ENCODE data around the gene KRT3.

KRT3 gene

DNA sequence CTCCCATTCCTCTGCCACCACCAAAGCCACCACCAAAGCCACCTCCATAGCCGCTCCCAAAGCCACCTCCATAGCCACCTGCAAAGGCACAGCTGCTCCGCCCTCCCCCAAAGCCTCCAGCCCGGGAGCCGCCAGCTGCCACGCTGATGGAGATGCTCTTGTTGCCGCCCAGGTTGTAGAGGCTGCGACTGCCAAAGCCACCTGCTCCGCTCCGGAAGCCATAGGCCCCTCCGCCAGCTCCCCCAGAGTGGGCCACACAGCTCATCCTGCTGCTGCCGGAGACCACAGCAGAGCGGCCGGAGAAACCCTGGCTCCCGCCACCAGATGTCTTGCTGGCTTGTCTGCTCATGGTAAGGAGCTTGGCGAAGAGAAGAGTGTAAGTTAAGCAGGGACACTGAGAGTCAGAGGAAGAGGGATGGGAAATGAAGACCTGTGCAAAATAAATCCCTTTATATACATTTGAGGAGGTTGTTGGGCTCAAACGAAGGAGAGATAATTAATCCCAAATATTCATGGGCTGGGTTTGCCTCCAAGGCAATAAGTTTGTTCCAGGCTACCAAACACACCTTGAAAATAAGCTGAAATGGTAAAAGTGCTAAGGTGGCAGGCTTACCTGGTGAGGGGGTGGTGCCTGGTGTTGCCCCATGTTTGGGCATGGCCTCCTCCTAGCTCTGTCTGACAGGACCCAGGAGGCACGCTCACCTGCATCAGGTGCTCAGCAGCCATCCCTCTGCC, at the start of gene KRT3:
TSS of gene KRT3 (minus strand) at position 424 of the 735 bp plus-strand sequence. CDS start at position 349, 75 bp downstream.
- DNase-seq: no peak

- DNase-seq: no peak
Observed at GRCh38 chr12:52844386-52844785, 48.5 kb upstream of the KRT3 start.

DNA sequence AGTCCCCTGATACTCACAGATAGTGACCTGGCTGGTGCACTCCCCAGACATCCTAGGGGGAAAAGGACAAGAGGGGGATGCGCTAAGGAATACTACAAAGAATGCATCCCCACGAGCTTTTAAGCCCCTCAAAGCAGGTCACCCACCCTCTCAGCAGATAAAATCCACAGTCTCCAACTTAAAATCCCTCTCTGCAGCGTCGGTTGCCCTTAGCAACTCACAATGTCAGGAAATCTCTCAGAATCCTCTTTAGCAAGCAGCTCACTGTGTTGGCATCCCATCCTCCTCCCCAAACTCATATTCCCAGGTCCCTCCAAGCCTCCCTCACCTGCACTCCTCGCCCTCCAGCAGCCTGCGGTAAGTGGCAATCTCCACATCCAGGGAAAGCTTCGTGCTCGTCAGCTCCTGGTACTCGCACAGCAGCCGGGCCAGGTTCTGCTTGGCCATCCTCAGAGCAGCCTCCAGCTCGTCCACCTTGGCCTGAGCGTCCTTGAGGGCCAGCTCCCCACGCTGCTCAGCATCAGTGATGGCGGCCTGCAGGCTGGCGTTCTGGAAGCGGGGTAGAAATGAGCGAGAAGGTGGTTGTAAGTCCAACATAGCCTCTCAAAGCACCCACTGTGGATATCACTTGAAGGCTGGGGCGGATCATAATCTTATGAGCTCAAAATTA, 43.7 kb upstream of the KRT3 start:
- no peak for DNase-seq

DNA sequence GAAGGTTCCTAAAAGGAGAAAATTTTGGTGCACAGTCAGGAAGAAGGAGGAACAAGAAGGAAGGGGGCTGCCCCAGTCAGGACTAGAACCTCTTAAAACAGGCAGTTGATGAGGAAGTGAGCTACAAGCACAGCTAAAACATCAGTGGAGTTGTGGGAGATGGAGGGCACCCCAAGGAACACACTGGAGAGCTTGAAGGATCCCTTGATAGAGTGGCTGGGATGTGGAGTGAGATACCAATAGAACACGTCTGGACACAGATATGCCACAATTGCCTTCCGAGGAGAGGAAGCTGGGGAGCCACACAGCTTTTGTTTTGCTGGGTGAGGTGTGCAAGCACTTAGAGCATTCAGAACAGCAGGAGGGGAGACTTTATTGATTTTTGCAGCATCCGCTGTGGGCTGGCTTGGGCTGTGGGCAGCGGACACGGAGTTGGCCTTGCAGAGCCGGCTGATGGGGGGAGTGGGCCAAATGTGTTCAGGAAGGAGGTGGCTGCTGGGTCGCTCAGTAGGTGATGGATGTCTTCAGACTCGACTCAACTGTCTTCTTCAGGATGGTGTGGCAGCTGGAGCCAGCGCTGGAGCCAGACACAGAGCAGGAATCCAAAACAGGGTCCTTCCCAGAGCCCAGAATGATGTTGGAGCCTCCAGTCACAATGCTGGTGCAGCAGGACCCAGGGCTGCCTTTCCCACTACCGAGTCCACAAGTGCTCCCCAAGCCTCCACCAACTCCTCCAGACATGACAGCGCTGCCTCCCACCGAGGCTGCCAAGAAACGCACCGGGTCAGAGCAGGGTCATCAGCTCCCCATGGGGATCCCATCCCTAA, 42.9 kb upstream of the KRT3 start:
- no peak for DNase-seq

DNA sequence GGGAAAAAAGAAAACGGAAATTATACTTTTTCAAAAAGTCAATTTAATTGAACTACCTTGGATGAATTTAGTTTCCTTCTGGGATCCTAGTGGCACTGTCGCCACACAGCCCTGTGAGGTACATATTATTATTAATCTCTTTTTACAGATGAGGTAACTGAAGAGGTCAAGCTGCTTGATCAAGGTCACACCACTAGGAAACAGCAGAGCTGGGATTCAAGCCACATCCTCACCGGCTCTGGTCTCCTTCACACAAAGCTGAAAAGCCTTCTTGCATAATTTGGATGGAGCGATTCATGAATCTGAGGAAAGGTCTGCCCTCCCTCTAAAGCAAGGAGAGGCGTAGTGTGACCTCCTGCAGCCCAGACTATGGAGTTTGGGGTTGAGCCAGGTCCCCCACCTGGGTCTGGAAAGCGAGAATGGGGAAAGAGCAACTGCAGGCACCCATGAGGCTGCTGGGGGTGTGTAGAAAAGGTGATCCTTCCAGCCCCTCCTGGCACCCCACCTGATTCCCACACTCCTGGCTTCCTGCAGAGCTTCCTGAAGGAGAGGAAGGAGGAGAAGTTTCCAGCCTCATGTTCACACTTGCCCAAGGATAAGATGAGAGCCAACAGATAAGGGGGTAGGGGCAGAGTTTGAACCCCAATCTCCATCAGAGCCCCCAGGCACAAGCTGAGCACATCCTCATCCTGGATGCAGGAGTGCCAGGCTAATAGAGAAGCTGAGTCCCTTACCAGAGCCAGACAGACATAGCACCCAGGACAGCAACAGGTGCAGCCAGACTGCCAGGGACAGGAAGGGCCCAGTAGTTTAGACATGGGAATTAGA, 42.1 kb upstream of the KRT3 start:
- DNase-seq: no peak

GRCh38 chr12:52837413-52837741, 41.5 kb upstream of the KRT3 start:
- DNase-seq: no peak

DNA sequence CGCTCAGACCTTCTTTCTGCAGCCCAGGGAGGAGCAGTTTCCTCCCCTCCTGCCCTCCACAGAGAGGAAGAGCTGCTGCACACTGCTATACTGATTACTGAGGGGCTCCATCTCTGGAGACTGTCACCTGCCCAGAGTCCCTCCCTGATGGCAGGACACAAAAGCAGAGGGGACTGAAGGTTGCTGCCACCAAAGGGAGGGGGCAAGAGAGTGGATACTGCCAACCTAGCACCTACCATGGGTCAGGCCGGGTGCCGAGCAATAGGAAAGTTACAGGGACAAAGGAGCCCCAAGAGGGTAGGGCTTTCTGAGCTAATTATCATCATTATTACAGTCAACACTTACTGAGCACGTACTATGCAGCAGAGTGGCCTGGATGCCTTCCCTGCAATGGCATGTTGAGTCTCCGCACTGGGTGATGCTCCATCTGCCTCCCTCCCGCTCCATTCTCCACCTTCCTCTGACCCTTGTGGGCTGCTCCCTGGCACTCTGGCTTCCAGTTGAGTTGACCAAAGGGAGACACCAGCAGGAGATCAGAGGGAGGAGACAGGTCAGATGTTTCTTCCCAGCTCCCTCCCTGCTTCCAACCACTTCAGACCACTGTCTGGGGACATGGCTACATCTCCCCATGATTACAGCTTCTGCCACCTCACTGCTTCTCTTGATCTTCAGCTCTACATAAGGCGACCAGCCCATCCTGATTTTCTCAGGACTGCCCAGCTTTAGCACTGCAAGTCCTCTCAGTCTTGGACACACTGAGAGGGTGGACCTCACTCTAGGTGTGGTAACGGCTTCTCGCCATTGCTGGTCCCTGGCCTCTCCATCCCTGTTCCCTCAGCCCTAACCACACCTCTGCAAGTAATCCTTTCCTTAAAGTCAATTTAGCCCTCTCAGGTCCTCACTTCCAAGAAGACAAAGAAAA, 40.8 kb upstream of the KRT3 start:
- no peak for DNase-seq

DNA sequence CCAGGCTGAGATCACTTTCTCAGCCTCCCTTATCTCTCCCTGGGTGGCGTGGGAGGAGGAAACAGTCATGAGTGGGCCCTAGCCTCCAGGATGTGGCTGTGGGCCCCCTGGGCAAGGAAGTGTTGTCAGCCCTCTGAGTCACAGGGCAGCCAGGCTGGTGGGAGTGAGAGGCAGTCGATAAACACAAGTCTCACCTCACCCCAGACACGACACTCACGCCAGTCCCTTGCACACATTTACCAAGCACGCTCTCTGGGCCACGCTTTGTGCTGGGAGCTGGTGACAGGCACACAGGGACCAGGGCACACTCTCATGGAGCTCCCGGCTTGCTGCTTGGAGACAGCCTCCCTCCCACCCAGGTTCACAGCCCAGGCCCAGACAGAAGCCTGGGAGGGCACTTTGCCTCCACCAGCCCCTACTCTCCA, 40.1 kb upstream of the KRT3 start:
- DNase-seq: peak; percentile 51 to 74

- no peak for DNase-seq
Observed at GRCh38 chr12:52835271-52836041, 39.5 kb upstream of the KRT3 start.

- no peak for DNase-seq
Observed at GRCh38 chr12:52834727-52835001, 38.7 kb upstream of the KRT3 start.

- no peak for DNase-seq
Observed at GRCh38 chr12:52833922-52834726, 38.2 kb upstream of the KRT3 start, which contains the start of gene KRT79. Gene KRT79, minus strand, starts transcription at chr12:52834311. Its CDS starts 51 bp downstream, at chr12:52834260.

- no peak for DNase-seq
Observed at GRCh38 chr12:52832985-52833905, 37.3 kb upstream of the KRT3 start.

DNA sequence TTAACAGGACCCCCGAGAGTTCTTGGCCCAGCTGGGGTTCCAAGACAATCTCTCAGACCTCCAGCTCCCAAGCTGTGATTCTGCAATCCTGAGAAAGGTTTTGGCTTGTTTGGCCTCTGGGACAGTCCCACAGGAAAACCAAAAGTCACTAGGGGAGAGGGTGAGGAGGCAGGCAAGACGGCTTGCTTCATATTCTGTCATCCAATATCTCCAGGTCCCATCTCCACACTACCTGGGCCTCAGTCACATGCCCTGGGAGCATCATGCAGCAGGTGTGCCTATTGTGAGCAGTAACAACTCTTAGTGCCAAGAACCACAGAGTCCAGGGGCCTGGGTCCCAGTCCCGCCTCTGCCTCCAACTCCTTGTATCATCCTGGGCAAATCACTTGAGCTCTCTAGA, 36.5 kb upstream of the KRT3 start:
- no peak for DNase-seq

DNA sequence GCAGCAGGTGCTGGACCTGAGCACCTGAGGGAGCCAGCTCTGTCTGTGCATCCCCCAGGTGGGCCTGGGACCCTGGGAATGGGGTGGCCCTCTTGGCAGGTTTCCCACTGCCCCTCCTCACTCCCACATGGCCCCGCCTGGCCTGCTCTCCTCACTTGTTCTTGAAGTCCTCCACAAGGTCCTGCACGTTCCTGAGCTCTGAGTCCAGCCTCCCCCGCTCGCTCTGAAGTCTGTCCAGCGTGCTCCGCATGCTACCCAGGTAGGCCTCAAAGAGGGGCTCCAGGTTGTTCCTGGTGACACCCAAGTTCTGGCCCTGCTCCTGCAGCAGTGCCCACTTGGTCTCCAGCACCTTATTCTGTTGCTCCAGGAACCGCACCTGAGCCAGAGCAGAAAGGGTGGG, 35.3 kb upstream of the KRT3 start:
- no peak for DNase-seq

DNA sequence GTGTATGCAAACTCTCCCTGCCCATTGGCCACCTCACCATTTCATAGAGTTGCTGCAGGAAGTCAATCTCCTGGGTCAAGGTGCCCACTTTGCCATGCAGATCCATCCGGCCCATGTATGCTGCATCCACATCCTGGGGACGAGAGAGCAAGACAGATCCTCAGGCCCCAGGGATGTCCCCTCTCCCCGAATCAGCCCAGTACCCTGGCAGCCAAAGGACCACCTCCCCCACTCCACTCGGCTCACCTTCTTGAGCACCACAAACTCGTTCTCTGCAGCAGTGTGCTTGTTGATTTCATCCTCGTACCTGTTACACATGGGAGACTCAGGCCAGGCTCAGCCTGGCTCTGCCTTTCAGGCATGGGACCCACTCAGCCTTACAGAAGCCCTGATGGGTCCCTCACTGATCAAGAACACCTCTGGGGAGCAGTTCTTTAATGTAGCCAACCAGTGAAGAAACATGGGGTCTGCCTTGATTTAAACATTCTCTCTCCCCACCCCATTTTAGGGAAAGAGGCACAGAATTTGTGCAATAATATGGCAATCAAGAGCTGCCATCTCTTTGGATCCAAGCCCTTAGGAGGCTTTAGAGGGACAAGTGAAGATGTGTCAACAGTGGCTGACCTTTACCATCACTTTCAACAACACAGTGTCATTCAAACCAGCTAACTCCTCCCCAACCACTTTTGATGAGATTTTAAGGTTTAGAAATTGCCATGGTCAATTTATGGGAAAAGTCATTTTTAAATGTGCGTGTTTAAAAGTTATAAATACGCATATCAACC, 34.3 kb upstream of the KRT3 start:
- DNase-seq: no peak

GRCh38 chr12:52828591-52829021, 32.7 kb upstream of the KRT3 start:
- DNase-seq: no peak

- no peak for DNase-seq
Observed at GRCh38 chr12:52828156-52828555, 32.2 kb upstream of the KRT3 start.

- DNase-seq: no peak
Observed at GRCh38 chr12:52827499-52828090, 31.7 kb upstream of the KRT3 start.

Data from stimulated activated CD4-positive, alpha-beta T cell treated with anti-CD3 and anti-CD28 coated beads, Interleukin-4, amount 100 ng/mL, for 4 hours (primary cell).